GM19025 (cell line): ENCODE results near the gene SMIM30.

Experiments used
- ATAC-seq: cut with Tn5 transposase; IDR thresholded peaks from one replicate; pipeline ENCODE4 v1.9.1; 2021; ENCODE audit warnings: mild to moderate bottlenecking, low read depth, moderate library complexity; ENCODE audit not compliant: unreplicated experiment

The SMIM30 gene

GRCh38 chr7:113113912-113114311 is 4.4 kb downstream of the SMIM30 start:
- ATAC-seq, result peak; percentile 28

GRCh38 chr7:113109718-113110117 is 8.6 kb downstream of the SMIM30 start:
- no peak for ATAC-seq

GRCh38 chr7:113100121-113100603 is 18.2 kb downstream of the SMIM30 start:
- ATAC-seq, result no peak

- ATAC-seq, result no peak
Measured at GRCh38 chr7:113099284-113099919, 19.0 kb downstream of the SMIM30 start.

DNA sequence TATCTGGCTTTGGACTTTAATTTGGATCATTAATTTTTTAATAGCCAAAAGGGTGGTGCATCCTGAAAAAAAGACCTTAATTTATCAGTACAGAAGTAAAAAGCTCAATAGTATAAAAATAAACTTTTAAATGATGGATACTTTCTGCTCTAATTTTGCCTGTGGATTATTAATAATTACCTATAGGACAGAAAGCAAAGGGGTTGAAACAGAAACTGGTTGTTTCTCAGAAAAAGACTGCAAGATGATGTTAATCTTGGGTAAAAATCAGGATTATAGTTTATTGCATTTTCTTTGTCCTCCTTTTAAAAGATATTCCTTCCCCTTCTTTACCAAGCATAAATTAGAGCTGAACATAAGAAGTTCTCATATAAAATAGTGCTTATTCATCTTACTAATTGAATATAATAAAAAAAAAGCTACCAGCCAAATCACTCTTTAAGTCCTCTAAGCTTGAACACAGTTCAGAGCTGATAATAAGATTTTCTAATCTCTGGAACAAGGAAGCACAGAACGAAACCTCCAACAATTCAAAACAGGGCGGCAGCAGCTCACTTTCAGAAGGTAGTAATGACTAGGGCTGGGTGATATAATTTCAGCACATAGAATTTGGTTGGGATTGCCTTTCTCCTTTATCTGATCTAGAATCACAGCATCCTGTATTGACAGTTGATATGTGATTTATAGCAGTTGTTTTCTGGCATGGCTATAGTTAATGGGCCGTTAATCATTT is 23.7 kb downstream of the SMIM30 start:
- no peak for ATAC-seq

DNA sequence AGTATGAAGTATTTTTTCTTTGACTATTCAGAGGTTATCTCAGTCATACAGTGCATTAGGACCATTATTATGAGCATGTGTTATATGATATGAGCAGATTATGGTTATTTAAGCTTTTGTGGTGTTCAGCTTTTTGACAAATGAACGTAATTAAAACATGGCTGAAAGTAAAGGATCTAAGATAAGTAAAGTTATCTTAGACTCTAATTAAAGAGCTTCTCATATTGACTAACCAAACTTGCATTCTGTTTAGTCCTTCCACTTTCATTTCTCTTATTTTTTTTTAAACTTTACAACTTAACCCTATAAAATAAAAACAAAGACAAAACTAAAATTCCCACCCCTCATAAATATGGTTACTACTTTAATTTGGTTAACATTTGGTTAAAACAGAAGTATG is 24.8 kb downstream of the SMIM30 start:
- no peak for ATAC-seq

GRCh38 chr7:113092762-113093161 is 25.6 kb downstream of the SMIM30 start:
- no peak for ATAC-seq

GRCh38 chr7:113087071-113087998 is 31.0 kb downstream of the SMIM30 start:
- no peak for ATAC-seq

GRCh38 chr7:113086431-113086888 is 31.9 kb downstream of the SMIM30 start, which contains the start of gene GPR85:
GPR85 (minus strand) TSS chr7:113086827; CDS start chr7:113084721, 2,106 bp downstream.
- ATAC-seq, result no peak

DNA sequence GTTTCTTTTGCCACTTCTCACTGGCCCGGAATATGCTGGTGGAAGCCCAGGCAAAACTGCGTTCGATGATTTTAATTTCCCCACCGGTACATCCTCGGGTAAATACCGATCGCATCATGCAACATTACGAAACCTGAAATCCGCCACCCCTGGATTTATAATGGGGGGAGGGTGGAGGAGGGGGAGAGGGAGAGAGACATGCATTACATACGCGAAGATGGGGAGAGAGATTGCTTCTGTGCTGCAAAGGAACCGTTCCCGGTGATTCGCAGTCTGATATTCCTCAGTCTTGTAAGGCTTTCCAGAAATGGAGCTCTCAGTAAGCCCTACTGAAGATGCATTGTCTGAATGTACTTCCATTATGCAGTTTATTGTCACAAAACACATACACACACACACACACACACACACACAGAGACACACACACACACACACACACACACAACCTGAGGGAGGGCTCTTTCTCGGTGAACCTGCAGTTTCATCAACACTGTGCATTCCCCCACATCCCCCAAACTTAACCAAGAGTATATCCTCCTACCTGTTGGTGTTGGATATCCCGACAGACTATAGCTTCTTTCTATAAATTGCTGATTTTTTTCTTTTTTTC is 32.5 kb downstream of the SMIM30 start:
- ATAC-seq, result no peak

GRCh38 chr7:113084496-113085172 is 33.7 kb downstream of the SMIM30 start:
- ATAC-seq, result no peak

DNA sequence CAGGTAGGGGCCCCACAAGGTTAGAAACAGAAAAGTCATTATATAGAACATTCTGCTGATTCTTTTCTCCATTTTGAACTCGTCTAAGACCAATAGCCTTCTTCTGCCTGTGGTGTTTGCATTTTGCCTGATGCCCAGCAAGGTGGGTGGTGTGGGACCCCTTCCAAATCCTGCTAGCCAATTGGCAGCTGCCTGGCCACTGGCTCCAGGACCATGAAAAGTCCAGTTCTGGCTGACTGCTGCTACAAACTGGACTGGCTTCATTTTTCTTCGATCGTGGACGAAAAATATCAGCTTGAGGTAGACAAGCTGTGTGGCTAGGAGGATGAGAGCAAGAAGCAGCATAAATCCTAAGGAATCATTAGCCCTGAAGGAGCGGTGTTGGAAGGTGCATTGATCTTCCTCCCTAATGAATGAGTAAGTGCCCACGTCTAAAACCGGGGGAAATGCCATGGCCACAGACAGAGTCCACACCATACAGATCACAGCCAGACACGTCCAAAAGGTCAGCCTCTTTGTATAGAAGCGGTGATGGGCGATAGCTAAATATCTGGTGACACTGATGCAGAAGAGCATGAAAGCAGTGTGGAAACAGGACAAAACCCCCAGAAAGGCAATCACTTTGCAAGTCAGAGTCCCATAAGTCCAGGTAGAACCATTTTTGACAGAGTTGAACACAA is 34.4 kb downstream of the SMIM30 start:
- no peak for ATAC-seq

DNA sequence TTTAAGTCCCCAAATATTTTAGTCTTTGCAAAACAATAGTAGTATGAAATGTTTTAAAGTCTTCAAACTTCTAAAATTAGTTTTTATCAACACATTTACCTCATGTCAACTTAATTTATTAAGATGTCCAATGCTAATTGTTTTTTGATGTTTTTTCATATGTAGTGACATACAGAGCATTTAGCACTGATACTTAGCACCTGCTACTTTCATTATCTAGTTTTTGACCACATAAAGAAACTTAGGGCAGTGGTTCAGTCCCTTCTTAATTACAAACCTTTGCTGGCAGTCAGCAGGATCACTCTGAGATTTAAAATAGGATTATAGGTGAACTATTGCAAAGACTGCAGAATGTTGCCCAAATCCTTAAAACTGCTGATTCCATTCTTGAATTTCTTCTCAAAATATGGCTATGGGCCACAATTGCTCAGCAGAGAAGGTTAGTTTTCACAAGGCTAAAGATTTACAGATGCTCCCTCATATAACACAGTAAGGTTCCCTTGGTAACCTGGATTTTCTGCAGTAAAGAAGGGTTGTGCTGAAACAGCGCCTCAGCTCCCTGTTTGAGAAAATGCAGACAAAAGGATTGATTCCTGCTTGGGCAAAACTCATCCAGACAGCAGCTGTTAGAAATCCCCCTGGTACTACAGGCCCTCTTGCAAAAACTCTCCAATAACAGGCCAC is 35.1 kb downstream of the SMIM30 start:
- ATAC-seq, result no peak

GRCh38 chr7:113078331-113078730 is 40.0 kb downstream of the SMIM30 start:
- ATAC-seq, result no peak

DNA sequence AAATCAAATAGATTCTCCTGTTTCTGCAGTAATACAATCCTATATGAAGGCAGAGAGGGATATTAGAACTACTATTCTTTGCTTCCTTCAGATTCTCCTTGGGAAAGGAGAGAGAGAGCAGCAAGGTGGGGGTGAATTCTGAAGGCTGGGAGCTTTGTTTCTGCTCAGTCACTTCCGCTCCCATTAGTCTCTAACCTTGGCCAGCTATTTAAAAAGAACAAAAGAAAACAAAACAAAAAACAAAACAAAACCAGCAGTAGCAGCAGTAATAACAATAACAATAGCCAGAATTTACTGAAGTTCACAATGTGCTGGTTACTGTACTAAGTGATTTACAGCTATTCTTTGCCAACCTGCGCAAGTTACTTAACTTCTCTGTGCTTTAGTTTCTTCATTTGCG is 41.7 kb downstream of the SMIM30 start:
- ATAC-seq, result no peak

GRCh38 chr7:113071465-113071864 is 46.9 kb downstream of the SMIM30 start:
- ATAC-seq, result no peak
